ENCODE measurements around the gene VGLL4. TPM values are rescaled to one million over a fixed set of nuclear protein-coding genes. Genes with fewer than 3 reads are reported as not detected.

Gene VGLL4
- polyA plus RNA-seq, 1 donor (not counting 4 experiments of a cell fraction or from before 2014, with no cell fraction given) = 32.6 TPM

DNA sequence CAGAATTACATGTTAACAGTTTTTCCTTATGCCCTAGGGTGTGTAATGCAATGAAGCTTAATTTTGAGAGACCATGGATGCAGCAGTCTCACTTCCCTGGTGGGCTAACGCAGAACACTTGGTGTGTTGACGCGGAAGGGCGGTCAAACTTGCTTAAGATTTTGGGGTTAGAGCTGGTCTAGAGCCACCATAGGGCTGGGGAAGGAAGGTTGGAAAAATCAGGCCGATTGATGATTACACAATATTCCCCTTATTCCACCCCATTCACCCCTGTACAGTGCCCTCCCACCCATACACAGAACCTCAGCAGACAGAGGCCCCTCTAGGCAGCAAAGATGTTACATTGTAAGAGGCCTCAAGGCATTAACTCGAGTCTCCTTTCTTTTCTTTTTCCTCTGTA, 24.3 kb downstream of the VGLL4 start:
- dilution Hi-C loops (cut with MboI; ENCODE audit: extremely low pct_ligation_motif_present, low sequenced_read_pairs) = no loop called here
- Histone ChIP-seq H3K36me3 (ENCODE audit: control insufficient read depth in 2 of 2, extremely low read depth in 1 of 2, insufficient read depth in 2 of 2, low read length in 2 of 2) (peaks cover 3% of the 10 kb centered on the region in 2 experiments), H3K27ac (ENCODE audit: control insufficient read depth, insufficient read depth, low read length) (no peak overlapping the region), H3K9me1 (ENCODE audit: control insufficient read depth, extremely low read depth, insufficient read depth, low read length) (no peaks in the 10 kb centered on the region), H3K79me2 (ENCODE audit: control insufficient read depth, insufficient read depth, low read length) (peaks cover 83% of the 10 kb centered on the region), H4K20me1 (ENCODE audit: control insufficient read depth, extremely low read depth, insufficient read depth, low read length) (peaks cover 7% of the 10 kb centered on the region), H2AFZ (ENCODE audit: control insufficient read depth, low read length) (no peak overlapping the region), H3K27me3 (ENCODE audit: control insufficient read depth, extremely low read depth, insufficient read depth, low read length) (no peaks in the 10 kb centered on the region), H3K9ac (ENCODE audit: control insufficient read depth, extremely low read depth, insufficient read depth, low read length) (no peak overlapping the region), H3K4me1 (ENCODE audit: control insufficient read depth, extremely low read depth, insufficient read depth, low read length) (peaks cover 3% of the 10 kb centered on the region), H3K4me2 (ENCODE audit: control insufficient read depth, extremely low read depth, insufficient read depth, low read depth, low read length) (no peak overlapping the region), H3K9me3 (ENCODE audit: control insufficient read depth, low read depth, low read length) (no peaks in the 10 kb centered on the region), H3K4me3 (ENCODE audit: control insufficient read depth in 2 of 3, extremely low read depth in 1 of 3, insufficient read depth in 2 of 3, low read depth in 1 of 3, low read length in 3 of 3) (no peak overlapping the region)
- DNase-seq (ENCODE audit: low read depth, low spot score) = no peak
- FAIRE-seq = no peak
- TF ChIP-seq EZH2 (IDR thresholded peaks at IDR 0.05; ENCODE audit: low read length) = no peak
- TF ChIP-seq, protein P1, sequence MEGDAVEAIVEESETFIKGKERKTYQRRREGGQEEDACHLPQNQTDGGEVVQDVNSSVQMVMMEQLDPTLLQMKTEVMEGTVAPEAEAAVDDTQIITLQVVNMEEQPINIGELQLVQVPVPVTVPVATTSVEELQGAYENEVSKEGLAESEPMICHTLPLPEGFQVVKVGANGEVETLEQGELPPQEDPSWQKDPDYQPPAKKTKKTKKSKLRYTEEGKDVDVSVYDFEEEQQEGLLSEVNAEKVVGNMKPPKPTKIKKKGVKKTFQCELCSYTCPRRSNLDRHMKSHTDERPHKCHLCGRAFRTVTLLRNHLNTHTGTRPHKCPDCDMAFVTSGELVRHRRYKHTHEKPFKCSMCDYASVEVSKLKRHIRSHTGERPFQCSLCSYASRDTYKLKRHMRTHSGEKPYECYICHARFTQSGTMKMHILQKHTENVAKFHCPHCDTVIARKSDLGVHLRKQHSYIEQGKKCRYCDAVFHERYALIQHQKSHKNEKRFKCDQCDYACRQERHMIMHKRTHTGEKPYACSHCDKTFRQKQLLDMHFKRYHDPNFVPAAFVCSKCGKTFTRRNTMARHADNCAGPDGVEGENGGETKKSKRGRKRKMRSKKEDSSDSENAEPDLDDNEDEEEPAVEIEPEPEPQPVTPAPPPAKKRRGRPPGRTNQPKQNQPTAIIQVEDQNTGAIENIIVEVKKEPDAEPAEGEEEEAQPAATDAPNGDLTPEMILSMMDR (optimal IDR thresholded peaks at IDR 0.05 in 1 of 3, IDR thresholded peaks at IDR 0.05 in 1 of 3, conservative IDR thresholded peaks at IDR 0.05 in 1 of 3; ENCODE audit: extremely low read depth in 1 of 3, insufficient read depth in 2 of 3, low read length in 3 of 3) = no peak

DNA sequence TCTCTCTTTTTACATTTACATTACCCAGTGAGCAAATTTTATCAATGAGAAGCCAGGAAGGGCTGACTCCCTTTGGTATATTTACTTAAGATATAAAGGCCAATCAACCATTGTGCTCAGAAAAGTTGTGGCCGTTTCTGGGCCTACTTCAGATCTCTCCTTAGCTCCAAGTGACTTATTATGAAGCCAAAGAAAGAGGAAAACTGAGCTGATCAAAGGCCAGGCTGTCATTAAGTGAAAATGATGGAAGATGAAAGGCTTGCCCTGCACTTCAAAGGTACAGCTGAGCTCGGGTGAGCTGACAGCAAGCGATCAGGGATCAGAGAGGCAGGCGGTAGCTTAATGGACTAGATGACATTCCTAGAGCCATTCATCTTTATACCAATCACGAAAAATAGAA, 24.8 kb downstream of the VGLL4 start:
- FAIRE-seq (no peak), DNase-seq (ENCODE audit: low read depth, low spot score) (no peak)
- no peak overlapping the region for H3K27ac ChIP-seq (ENCODE audit: control insufficient read depth, insufficient read depth, low read length)
- H3K9me1 ChIP-seq (ENCODE audit: control insufficient read depth, extremely low read depth, insufficient read depth, low read length) = no peaks in the 10 kb centered on the region
- no peaks in the 10 kb centered on the region for H3K27me3 ChIP-seq (ENCODE audit: control insufficient read depth, extremely low read depth, insufficient read depth, low read length)
- no peaks in the 10 kb centered on the region for H3K9me3 ChIP-seq (ENCODE audit: control insufficient read depth, low read depth, low read length)
- peaks cover 8% of the 10 kb centered on the region for H4K20me1 ChIP-seq (ENCODE audit: control insufficient read depth, extremely low read depth, insufficient read depth, low read length)
- H3K4me3 ChIP-seq (ENCODE audit: control insufficient read depth in 2 of 3, extremely low read depth in 1 of 3, insufficient read depth in 2 of 3, low read depth in 1 of 3, low read length in 3 of 3) = no peak overlapping the region
- TF ChIP-seq EZH2 (IDR thresholded peaks at IDR 0.05; ENCODE audit: low read length) = no peak
- TF ChIP-seq, protein P1 (optimal IDR thresholded peaks at IDR 0.05 in 1 of 3, IDR thresholded peaks at IDR 0.05 in 1 of 3, conservative IDR thresholded peaks at IDR 0.05 in 1 of 3; ENCODE audit: extremely low read depth in 1 of 3, insufficient read depth in 2 of 3, low read length in 3 of 3) = no peak
- no peak overlapping the region for H3K9ac ChIP-seq (ENCODE audit: control insufficient read depth, extremely low read depth, insufficient read depth, low read length)
- H3K4me2 ChIP-seq (ENCODE audit: control insufficient read depth, extremely low read depth, insufficient read depth, low read depth, low read length) = no peak overlapping the region
- no peak overlapping the region for H2AFZ ChIP-seq (ENCODE audit: control insufficient read depth, low read length)
- dilution Hi-C loops (cut with MboI; ENCODE audit: extremely low pct_ligation_motif_present, low sequenced_read_pairs) = no loop called here
- no peaks in the 10 kb centered on the region for H3K4me1 ChIP-seq (ENCODE audit: control insufficient read depth, extremely low read depth, insufficient read depth, low read length)
- peaks cover 83% of the 10 kb centered on the region for H3K79me2 ChIP-seq (ENCODE audit: control insufficient read depth, insufficient read depth, low read length)
- peaks cover 3 to 6% of the 10 kb centered on the region in 2 experiments for H3K36me3 ChIP-seq (ENCODE audit: control insufficient read depth in 2 of 2, extremely low read depth in 1 of 2, insufficient read depth in 2 of 2, low read length in 2 of 2)

Measured in keratinocyte (primary cell).